ENCODE measurements around the gene LILRA6.

GRCh38 chr19:54201172-54201701 is 41.4 kb downstream of the LILRA6 start:
- TF ChIP-seq, protein P1, sequence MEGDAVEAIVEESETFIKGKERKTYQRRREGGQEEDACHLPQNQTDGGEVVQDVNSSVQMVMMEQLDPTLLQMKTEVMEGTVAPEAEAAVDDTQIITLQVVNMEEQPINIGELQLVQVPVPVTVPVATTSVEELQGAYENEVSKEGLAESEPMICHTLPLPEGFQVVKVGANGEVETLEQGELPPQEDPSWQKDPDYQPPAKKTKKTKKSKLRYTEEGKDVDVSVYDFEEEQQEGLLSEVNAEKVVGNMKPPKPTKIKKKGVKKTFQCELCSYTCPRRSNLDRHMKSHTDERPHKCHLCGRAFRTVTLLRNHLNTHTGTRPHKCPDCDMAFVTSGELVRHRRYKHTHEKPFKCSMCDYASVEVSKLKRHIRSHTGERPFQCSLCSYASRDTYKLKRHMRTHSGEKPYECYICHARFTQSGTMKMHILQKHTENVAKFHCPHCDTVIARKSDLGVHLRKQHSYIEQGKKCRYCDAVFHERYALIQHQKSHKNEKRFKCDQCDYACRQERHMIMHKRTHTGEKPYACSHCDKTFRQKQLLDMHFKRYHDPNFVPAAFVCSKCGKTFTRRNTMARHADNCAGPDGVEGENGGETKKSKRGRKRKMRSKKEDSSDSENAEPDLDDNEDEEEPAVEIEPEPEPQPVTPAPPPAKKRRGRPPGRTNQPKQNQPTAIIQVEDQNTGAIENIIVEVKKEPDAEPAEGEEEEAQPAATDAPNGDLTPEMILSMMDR (IDR thresholded peaks at IDR 0.05; ENCODE audit: low read depth, low read length) = no peak
- no peak for TF ChIP-seq EZH2phosphoT487 (IDR thresholded peaks at IDR 0.05; ENCODE audit: low read depth)

All from OCI-LY3 (cell line).